Mucosa of descending colon (tissue), 3 donors: ENCODE results near the gene ENAH. TPM values are rescaled to one million over a fixed set of nuclear protein-coding genes. Genes with fewer than 3 reads are reported as not detected.

ENCODE experiments used
- ATAC-seq: fragments of 200-7000 bp; cut with Tn5 transposase; one replicate; pipeline ENCODE4 v1.9.1; 2020; ENCODE audit warnings: mild to moderate bottlenecking, moderate library complexity
- DNase-seq, 3 donors: peaks; one replicate each; pipeline ENCODE4 v3.0.0-alpha.2; 2020
- H3K36me3 ChIP-seq: fragments of 200-600 bp; one replicate; pipeline ENCODE4 v1.8.0; 2021; ENCODE audit warnings: low read depth, mild to moderate bottlenecking
- H3K4me1 ChIP-seq: fragments of 200-600 bp; one replicate; pipeline ENCODE4 v1.8.0; 2021; ENCODE audit warnings: low read depth, mild to moderate bottlenecking
- H3K4me3 ChIP-seq: fragments of 200-600 bp; one replicate; pipeline ENCODE4 v1.8.0; 2021; ENCODE audit warnings: mild to moderate bottlenecking
- H3K9me3 ChIP-seq: fragments of 200-600 bp; one replicate; pipeline ENCODE4 v1.8.0; 2021; ENCODE audit warnings: mild to moderate bottlenecking
- intact Hi-C, 2 donors: fragments of 100-400 bp; cut with DNase I in 1 of 2; cut with micrococcal nuclease in 1 of 2; formaldehyde crosslinking; loops; one replicate each; pipeline versions ENCODE4 v1.11.0 to v1.11.1; 2022; cut with DNase I, micrococcal nuclease
- total RNA-seq, 3 donors: library from RNA; stranded (reverse); fragmentation: NEBNext Ultra II Directional in 2 of 3; extraction: Animal tissue kit (Norgen Biotek cat#: 25700) in 2 of 3; gene quantifications; one replicate each; pipeline versions ENCODE4 v1.2.1 to v1.2.4, GENCODE V29; 2021 to 2023
- TF ChIP-seq, protein P1 (sequence below): fragments of 200-600 bp; IDR thresholded peaks from one replicate; pipeline ENCODE4 v1.8.0; 2022; ENCODE audit warnings: antibody characterized with exemption, mild to moderate bottlenecking
- donor health status: DM: no; HTN: no; CAD: no; lungs with moderate emphysema.
- donor health status: DM: no; HTN: no; CAD: no.
- donor health status: DM: no; HTN: yes; CAD: no.

ENAH gene
- total RNA-seq, 3 donors from 2014 or later = 17.6 to 130 (median 41.3) TPM

- no peaks in the 10 kb centered on the region for H3K36me3 ChIP-seq
- TF ChIP-seq, protein P1, sequence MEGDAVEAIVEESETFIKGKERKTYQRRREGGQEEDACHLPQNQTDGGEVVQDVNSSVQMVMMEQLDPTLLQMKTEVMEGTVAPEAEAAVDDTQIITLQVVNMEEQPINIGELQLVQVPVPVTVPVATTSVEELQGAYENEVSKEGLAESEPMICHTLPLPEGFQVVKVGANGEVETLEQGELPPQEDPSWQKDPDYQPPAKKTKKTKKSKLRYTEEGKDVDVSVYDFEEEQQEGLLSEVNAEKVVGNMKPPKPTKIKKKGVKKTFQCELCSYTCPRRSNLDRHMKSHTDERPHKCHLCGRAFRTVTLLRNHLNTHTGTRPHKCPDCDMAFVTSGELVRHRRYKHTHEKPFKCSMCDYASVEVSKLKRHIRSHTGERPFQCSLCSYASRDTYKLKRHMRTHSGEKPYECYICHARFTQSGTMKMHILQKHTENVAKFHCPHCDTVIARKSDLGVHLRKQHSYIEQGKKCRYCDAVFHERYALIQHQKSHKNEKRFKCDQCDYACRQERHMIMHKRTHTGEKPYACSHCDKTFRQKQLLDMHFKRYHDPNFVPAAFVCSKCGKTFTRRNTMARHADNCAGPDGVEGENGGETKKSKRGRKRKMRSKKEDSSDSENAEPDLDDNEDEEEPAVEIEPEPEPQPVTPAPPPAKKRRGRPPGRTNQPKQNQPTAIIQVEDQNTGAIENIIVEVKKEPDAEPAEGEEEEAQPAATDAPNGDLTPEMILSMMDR = no peak
- H3K9me3 ChIP-seq = no peaks in the 10 kb centered on the region
- intact Hi-C loops = no loop called here
- ATAC-seq = peak; percentile 3
- peaks cover 14% of the 10 kb centered on the region for H3K4me1 ChIP-seq
- no peak for DNase-seq
- no peak overlapping the region for H3K4me3 ChIP-seq
Measured at GRCh38 chr1:225460737-225461532, 192.0 kb downstream of the ENAH start.

- DNase-seq (no peak), ATAC-seq (no peak)
- intact Hi-C loops = no loop called here
Measured at GRCh38 chr1:225460021-225460736, 192.7 kb downstream of the ENAH start.

GRCh38 chr1:225458222-225458631, 194.7 kb downstream of the ENAH start:
- H3K36me3 ChIP-seq = no peaks in the 10 kb centered on the region
- intact Hi-C loops = no loop called here
- DNase-seq (no peak), ATAC-seq (no peak)
- no peak overlapping the region for H3K4me3 ChIP-seq
- H3K4me1 ChIP-seq = peaks cover 7% of the 10 kb centered on the region
- H3K9me3 ChIP-seq = no peaks in the 10 kb centered on the region
- TF ChIP-seq, protein P1 = no peak

More at GRCh38 chr1:225460021-225460736, 192.7 kb downstream of the ENAH start:
- Histone ChIP-seq H3K9me3 (no peaks in the 10 kb centered on the region), H3K4me1 (peaks cover 14% of the 10 kb centered on the region), H3K4me3 (no peak overlapping the region), H3K36me3 (no peaks in the 10 kb centered on the region)
- TF ChIP-seq, protein P1 = no peak

DNA sequence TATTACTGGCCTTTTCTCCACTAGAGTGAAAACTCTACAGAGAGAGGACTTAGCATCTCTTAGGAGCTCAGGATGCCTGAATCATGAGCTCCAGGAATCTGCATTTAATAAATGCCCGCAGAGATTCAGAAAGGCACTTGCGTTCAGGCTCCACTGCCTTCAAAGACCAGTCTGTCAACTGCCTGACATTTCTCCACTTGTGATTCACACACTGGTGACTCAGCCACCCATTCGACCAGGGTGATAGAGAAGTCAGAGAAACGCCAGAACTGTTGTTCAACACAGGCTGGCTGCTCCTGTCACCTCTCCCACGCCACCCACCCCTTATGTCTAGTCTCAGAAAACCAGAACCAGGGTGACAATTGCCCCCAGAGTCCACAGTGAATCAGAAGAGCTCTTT, 198.2 kb downstream of the ENAH start:
- Histone ChIP-seq H3K9me3 (no peaks in the 10 kb centered on the region), H3K4me1 (no peaks in the 10 kb centered on the region), H3K36me3 (no peaks in the 10 kb centered on the region), H3K4me3 (no peak overlapping the region)
- TF ChIP-seq, protein P1 = no peak
- intact Hi-C loops = no loop called here
- DNase-seq (no peak), ATAC-seq (peak; percentile 70)

DNA sequence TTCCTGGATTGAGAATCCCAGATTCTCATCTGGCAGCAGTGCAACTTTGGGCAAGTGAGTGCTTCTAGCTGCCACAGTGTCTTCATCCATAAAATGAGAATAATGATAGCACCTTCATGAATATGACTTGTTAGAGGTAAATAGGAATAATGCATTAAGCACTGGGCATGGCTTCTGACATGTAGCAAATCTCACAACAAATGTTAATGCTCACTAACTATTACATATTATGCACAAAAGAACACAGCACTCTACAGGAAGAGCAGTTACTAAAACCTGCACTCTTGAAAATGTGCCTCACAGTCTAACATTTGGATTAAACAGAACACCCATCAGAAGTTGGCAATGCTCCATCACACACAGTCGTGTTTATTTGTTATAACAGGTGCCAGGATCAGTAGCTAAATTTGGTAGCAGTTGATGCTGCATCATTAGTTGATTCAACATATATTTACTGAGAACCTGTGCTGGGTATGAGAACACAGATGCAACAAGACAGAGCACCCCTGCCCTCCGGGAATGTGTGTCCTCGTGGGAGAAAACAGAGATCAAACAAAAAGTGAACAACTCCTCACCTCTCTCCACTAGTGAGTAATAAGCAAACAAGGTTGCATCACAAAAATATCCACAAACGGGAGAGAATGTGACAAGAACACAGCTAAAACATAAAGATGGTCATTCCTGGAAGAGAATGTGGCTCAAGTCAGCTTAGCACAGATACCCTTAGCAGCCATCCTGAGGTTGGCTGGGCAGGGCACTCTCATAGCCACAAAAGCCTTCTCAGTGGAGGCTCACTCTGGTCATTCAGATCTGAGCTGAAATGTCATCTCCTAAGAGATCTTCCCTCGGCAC, 198.9 kb downstream of the ENAH start:
- Histone ChIP-seq H3K4me1 (no peaks in the 10 kb centered on the region), H3K4me3 (no peak overlapping the region), H3K9me3 (no peaks in the 10 kb centered on the region), H3K36me3 (no peaks in the 10 kb centered on the region)
- intact Hi-C loops = no loop called here
- TF ChIP-seq, protein P1 = no peak
- no peak for DNase-seq
- no peak for ATAC-seq
